ENCODE measurements around the gene LIPT1.
"Not testable (repeated sequence)": the region's sequence is repeated elsewhere in the genome, so short reads cannot be mapped to it uniquely, and the experiment has no call there.

The LIPT1 gene

GRCh38 chr2:99154643-99155536 lies at the start of gene LIPT1, which contains the start of gene TSGA10:
TSS of gene LIPT1 (plus strand) at chr2:99154967. CDS start at chr2:99161958, 6,991 bp downstream.
TSS of gene TSGA10 (minus strand) at chr2:99154942. CDS start at chr2:99109439, 45,503 bp downstream.
- peak; percentile 80 for DNase-seq (ENCODE audit: low read depth)

GRCh38 chr2:99106913-99107312 lies 47.9 kb upstream of the LIPT1 start:
- no peak for DNase-seq (ENCODE audit: low read depth)

- DNase-seq (ENCODE audit: low read depth) = no peak
Measured at GRCh38 chr2:99111236-99111635, 43.5 kb upstream of the LIPT1 start.

- no peak for DNase-seq (ENCODE audit: low read depth)
Measured at GRCh38 chr2:99111945-99112344, 42.8 kb upstream of the LIPT1 start.

- DNase-seq (ENCODE audit: low read depth) = no peak
Measured at GRCh38 chr2:99112617-99113016, 42.1 kb upstream of the LIPT1 start.

- no peak for DNase-seq (ENCODE audit: low read depth)
Measured at GRCh38 chr2:99127981-99128380, 26.8 kb upstream of the LIPT1 start.

GRCh38 chr2:99135044-99135556 lies 19.7 kb upstream of the LIPT1 start:
- not testable (repeated sequence) for DNase-seq (ENCODE audit: low read depth)

- DNase-seq (ENCODE audit: low read depth) = no peak
Measured at GRCh38 chr2:99139003-99139402, 15.8 kb upstream of the LIPT1 start.

- DNase-seq (ENCODE audit: low read depth) = no peak
Measured at GRCh38 chr2:99140056-99140859, 14.5 kb upstream of the LIPT1 start.

GRCh38 chr2:99140860-99141109 lies 14.0 kb upstream of the LIPT1 start:
- DNase-seq (ENCODE audit: low read depth) = no peak

GRCh38 chr2:99141110-99142108 lies 13.4 kb upstream of the LIPT1 start, which contains the start of gene C2orf15:
TSS of gene C2orf15 (plus strand) at chr2:99141707. CDS start at chr2:99150559, 8,852 bp downstream.
- peak; percentile 60 for DNase-seq (ENCODE audit: low read depth)

GRCh38 chr2:99150706-99151105 lies 4.1 kb upstream of the LIPT1 start:
- no peak for DNase-seq (ENCODE audit: low read depth)

- no peak for DNase-seq (ENCODE audit: low read depth)
Measured at GRCh38 chr2:99152199-99152895, 2.4 kb upstream of the LIPT1 start.

- no peak for DNase-seq (ENCODE audit: low read depth)
Measured at GRCh38 chr2:99153921-99154604, 704 bp upstream of the LIPT1 start.

- no peak for DNase-seq (ENCODE audit: low read depth)
Measured at GRCh38 chr2:99156891-99157290, 2.1 kb downstream of the LIPT1 start.

GRCh38 chr2:99158599-99158998 lies 3.8 kb downstream of the LIPT1 start:
- no peak for DNase-seq (ENCODE audit: low read depth)

GRCh38 chr2:99159594-99159993 lies 4.8 kb downstream of the LIPT1 start:
- no peak for DNase-seq (ENCODE audit: low read depth)

GRCh38 chr2:99166218-99166617 lies 11.5 kb downstream of the LIPT1 start:
- no peak for DNase-seq (ENCODE audit: low read depth)

- DNase-seq (ENCODE audit: low read depth) = no peak
Measured at GRCh38 chr2:99169534-99169933, 14.8 kb downstream of the LIPT1 start.

- no peak for DNase-seq (ENCODE audit: low read depth)
Measured at GRCh38 chr2:99171377-99172140, 16.8 kb downstream of the LIPT1 start.
